GM13977 (cell line): ENCODE results near the gene AP3D1.

Source experiments
- DNase-seq: peaks from one replicate; pipeline ENCODE4 v3.0.0; 2012; ENCODE audit warnings: low spot score
- in situ Hi-C: fragments of 300-500 bp; cut with MboI; formaldehyde crosslinking; loops from one replicate; pipeline ENCODE4 v1.12.0; 2022; ENCODE audit warnings: low sequenced_read_pairs, low pct_unique_long_range_greater_than_20kb, mixed read lengths, inconsistent platforms; ENCODE audit not compliant: unreplicated experiment
- TF ChIP-seq, protein P1 (sequence below): IDR thresholded peaks from 2 replicates; pipeline ENCODE4 v1.5.1; 2012; ENCODE audit warnings: mild to moderate bottlenecking, control low read depth; ENCODE audit not compliant: insufficient read depth; ENCODE audit errors: extremely low read depth, missing control alignments

Gene AP3D1

DNA sequence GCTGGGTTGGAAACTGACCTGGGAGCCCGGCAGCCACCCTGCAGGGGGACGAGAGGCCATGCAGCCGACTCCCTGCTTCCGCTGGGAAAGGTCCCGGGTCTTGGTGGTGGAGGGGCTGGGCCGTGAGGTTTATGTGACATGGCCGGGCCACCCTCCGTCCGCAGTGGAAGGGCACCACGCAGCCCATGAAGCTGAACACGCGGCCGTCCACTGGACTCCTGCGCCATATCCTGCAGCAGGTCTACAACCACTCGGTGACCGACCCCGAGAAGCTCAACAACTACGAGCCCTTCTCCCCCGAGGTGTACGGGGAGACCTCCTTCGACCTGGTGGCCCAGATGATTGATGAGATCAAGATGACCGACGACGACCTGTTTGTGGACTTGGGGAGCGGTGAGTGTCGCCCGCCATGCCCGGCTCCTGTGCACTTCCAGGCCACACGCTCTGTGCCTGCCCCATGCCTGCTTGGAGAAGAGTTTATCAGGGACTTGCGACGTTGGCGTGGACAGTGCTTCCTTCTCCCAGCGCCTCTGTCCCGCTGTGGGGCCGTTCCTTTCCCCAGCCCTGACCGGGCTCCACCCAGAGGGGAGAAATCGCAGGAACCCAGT is 39.6 kb upstream of the AP3D1 start:
- in situ Hi-C loops = no loop called here
- no peak for DNase-seq
- TF ChIP-seq, protein P1, sequence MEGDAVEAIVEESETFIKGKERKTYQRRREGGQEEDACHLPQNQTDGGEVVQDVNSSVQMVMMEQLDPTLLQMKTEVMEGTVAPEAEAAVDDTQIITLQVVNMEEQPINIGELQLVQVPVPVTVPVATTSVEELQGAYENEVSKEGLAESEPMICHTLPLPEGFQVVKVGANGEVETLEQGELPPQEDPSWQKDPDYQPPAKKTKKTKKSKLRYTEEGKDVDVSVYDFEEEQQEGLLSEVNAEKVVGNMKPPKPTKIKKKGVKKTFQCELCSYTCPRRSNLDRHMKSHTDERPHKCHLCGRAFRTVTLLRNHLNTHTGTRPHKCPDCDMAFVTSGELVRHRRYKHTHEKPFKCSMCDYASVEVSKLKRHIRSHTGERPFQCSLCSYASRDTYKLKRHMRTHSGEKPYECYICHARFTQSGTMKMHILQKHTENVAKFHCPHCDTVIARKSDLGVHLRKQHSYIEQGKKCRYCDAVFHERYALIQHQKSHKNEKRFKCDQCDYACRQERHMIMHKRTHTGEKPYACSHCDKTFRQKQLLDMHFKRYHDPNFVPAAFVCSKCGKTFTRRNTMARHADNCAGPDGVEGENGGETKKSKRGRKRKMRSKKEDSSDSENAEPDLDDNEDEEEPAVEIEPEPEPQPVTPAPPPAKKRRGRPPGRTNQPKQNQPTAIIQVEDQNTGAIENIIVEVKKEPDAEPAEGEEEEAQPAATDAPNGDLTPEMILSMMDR = no peak

DNA sequence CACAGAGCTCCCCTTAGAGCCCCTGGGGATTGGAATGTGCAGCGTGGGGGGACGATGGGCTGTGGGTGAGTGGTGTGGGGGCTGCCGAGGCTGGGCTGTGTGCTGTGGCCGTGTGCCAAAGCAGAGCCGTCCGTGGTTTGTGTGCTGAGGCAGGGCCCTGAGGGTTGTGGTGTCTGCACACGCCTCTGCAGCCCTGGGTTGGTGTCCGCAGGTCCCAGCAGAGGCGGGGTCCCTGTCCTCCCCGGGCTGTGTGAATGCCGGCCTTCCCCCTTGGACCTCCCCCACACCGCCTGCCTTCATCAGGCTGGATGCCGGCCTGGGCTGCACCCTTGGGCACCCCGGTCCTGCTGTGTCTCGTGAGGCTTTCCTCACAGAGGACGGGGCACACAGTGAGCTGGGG is 38.5 kb upstream of the AP3D1 start:
- in situ Hi-C loops = no loop called here
- TF ChIP-seq, protein P1 = no peak
- no peak for DNase-seq

DNA sequence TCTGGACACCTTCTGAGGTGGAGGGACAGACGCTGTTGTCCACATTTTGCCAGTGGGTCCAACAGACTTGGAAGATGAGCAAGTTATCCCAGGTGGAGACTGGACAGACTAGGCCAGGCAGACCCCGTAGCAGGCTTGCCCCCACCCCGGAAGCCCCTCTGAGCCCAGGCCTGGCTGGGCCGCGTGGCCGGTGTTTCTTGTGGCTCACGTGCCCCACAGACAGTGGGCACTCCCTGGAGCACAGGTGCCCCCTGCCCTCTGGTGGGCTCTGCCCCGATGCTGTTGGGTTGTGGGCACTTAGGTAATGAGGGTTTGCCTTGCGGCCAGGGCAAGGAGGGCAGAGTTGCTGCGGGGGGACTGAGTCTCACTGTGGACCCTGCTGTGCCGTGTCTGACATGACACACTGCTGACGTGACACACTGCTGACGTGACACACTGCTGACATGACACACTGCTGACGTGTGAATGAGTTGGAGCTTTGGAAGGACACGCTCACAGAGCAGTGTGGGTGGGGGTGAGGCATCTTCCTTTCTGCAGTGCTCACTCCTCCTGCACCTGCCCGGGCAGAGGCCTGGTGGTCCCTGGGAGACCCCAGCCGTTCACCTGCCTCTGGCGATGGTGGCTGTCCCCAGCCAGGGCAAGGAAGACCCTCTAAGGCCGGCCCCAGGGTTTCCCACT is 37.5 kb upstream of the AP3D1 start:
- TF ChIP-seq, protein P1 = no peak
- DNase-seq = no peak
- in situ Hi-C loops = no loop called here

DNA sequence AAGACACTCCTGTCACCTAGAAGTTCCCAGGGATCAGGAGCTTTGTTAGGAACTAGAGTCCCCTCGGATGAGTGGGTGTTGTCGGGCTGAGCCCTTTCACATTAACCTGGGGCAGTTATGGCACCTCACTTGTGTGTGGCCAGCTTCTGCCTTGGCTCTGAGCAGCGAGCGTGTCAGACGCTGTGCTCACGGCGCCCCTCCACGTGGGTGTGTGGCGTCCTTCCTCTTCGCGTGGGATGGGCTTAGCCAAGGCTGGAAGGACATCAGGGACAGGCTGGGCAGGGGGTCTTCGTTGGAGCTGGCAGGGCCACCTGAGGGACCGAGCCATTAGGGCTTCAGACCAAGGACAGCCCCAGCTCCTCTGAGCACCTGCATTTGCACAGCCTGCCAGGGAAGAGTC is 35.8 kb upstream of the AP3D1 start:
- TF ChIP-seq, protein P1 = no peak
- DNase-seq = no peak
- in situ Hi-C loops = no loop called here

DNA sequence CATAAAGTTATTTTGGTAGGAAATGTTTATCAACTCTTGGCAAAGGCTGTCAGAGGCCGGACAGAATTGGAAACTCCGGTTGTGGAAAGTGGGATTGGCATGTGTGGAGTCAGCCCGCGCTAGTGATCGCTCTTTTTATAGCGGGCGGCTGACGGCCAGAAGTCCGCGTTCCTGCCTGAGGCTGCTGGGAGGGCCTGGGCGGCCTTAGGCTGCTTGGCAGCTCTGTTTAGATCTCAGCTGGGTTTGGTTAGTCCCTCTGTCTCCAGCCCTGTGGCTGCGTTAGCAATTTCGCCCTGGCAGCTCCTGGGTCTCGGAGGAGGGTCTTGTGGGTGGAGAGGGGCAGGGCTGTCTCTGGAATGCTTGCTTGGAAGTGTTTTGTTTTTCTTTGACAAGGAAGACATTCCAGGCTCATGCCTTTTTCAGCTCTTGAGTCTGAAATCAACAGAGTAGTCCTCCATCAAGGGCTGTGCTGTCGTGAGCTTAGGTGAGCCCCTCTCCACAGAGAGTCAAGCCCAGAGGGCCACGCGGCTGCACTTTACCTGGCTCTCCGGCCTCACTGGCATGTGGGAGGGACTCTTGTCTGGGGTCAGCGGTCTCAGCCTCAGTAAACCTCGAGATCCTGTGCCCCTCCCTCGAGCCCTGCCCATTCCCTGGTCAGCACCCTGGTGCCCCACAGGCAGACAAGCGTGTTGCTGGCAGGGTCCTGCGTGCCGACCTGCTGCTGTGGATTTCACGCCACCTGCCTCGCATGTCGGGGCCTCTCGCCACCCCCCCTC is 34.9 kb upstream of the AP3D1 start:
- in situ Hi-C loops = no loop called here
- no peak for DNase-seq
- TF ChIP-seq, protein P1 = no peak

DNA sequence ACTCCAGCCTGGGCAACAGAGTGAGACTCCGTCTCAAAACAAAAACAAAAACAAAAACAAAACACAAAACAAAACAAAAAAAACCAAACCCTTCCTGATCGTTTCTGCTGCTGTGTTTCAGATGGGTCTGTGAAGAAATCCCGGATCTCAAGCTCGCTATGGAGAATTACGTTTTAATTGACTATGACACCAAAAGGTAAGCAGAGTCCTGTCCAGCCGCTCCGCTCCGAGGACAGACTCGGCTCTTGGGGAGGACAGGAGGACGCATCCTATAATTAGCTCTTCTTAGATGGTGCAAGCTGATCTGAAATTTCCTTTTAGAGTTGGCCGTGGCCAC is 34.3 kb upstream of the AP3D1 start:
- no peak for DNase-seq
- TF ChIP-seq, protein P1 = no peak
- in situ Hi-C loops = no loop called here
